ENCODE results near the gene ELF4.

The ELF4 gene

DNA sequence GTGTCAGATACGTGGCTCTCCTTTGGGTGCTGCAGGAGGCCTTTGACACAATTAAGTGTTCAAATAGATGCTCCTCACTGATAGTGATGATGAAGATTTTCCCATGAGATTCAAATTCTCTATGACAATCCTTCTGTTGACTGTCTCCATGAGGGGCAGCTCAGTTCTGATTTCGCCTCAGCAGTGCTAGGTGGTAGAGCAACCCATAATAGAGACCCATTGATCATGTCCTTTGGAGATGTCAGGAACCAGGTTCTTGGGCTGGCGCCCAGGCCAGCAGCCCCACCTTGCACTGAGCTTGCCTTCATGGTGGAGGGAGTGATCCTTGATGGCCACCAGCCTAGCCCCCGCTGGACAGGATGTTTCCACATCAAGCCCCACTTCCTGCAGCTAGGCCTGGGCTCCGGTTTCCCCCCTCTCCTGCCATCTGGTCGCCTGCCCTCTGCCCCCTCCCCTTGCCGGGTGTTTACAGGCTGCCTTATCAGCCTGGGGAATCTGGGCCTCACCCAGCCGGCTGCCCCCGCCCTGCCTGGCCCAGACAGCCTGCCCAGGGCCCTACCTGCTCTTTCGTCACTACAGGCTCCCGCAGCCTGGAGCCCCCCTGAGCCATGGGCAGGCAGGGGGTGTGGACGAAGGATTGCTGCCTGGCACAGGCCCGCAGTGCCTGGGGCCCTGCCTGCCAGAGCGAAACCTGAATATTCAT lies 12.6 kb downstream of the ELF4 start (continued):
- TF ChIP-seq ZNF211 (tag by site-specific recombination; IDR thresholded peaks at IDR 0.05; ENCODE audit: low read depth) (no peak), ZNF843 (tag by site-specific recombination; IDR thresholded peaks at IDR 0.05) (no peak), SETDB1 (IDR thresholded peaks at IDR 0.05; ENCODE audit: insufficient read length, low read length) (no peak), ZBTB44 (tag by site-specific recombination; IDR thresholded peaks at IDR 0.05) (no peak), ZNF518A (tag by site-specific recombination; conservative IDR thresholded peaks at IDR 0.05; ENCODE audit: low read depth) (no peak), ZNF629 (tag by site-specific recombination; IDR thresholded peaks at IDR 0.05) (no peak), ZIC2 (tag by site-specific recombination; IDR thresholded peaks at IDR 0.05) (peak; percentile 72), ZNF214 (tag by site-specific recombination; IDR thresholded peaks at IDR 0.05; ENCODE audit: borderline replicate concordance) (no peak), ZNF621 (tag by site-specific recombination; IDR thresholded peaks at IDR 0.05) (no peak), ZNF10 (tag by site-specific recombination; IDR thresholded peaks at IDR 0.05) (no peak), ZNF549 (tag by site-specific recombination; IDR thresholded peaks at IDR 0.05) (no peak), KLF1 (tag by site-specific recombination; IDR thresholded peaks at IDR 0.05) (peak; percentile 86), ZNF175 (tag by site-specific recombination; IDR thresholded peaks at IDR 0.05) (no peak), ZNF623 (tag by site-specific recombination; IDR thresholded peaks at IDR 0.05) (no peak), SP7 (tag by site-specific recombination; IDR thresholded peaks at IDR 0.05) (no peak), ZNF133 (tag by site-specific recombination; IDR thresholded peaks at IDR 0.05) (no peak), GLIS2 (tag by site-specific recombination; IDR thresholded peaks at IDR 0.05) (0 out of 2 replicates have a peak, but pooled peaks have one; percentile 17), ZNF18 (tag by site-specific recombination; IDR thresholded peaks at IDR 0.05) (no peak), ZBTB7A (tag by site-specific recombination; IDR thresholded peaks at IDR 0.05; ENCODE audit: low read depth) (no peak), ZNF423 (tag by site-specific recombination; IDR thresholded peaks at IDR 0.05) (no peak)
- TF ChIP-seq, protein P1, sequence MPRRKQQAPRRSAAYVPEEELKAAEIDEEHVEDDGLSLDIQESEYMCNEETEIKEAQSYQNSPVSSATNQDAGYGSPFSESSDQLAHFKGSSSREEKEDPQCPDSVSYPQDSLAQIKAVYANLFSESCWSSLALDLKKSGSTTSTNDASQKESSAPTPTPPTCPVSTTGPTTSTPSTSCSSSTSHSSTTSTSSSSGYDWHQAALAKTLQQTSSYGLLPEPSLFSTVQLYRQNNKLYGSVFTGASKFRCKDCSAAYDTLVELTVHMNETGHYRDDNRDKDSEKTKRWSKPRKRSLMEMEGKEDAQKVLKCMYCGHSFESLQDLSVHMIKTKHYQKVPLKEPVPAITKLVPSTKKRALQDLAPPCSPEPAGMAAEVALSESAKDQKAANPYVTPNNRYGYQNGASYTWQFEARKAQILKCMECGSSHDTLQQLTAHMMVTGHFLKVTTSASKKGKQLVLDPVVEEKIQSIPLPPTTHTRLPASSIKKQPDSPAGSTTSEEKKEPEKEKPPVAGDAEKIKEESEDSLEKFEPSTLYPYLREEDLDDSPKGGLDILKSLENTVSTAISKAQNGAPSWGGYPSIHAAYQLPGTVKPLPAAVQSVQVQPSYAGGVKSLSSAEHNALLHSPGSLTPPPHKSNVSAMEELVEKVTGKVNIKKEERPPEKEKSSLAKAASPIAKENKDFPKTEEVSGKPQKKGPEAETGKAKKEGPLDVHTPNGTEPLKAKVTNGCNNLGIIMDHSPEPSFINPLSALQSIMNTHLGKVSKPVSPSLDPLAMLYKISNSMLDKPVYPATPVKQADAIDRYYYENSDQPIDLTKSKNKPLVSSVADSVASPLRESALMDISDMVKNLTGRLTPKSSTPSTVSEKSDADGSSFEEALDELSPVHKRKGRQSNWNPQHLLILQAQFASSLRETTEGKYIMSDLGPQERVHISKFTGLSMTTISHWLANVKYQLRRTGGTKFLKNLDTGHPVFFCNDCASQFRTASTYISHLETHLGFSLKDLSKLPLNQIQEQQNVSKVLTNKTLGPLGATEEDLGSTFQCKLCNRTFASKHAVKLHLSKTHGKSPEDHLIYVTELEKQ (tag by site-specific recombination; IDR thresholded peaks at IDR 0.05; ENCODE audit: borderline replicate concordance), result no peak
- TF ChIP-seq, protein P2, sequence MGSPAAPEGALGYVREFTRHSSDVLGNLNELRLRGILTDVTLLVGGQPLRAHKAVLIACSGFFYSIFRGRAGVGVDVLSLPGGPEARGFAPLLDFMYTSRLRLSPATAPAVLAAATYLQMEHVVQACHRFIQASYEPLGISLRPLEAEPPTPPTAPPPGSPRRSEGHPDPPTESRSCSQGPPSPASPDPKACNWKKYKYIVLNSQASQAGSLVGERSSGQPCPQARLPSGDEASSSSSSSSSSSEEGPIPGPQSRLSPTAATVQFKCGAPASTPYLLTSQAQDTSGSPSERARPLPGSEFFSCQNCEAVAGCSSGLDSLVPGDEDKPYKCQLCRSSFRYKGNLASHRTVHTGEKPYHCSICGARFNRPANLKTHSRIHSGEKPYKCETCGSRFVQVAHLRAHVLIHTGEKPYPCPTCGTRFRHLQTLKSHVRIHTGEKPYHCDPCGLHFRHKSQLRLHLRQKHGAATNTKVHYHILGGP (tag by site-specific recombination; IDR thresholded peaks at IDR 0.05), result no peak
- TF ChIP-seq, protein P3, sequence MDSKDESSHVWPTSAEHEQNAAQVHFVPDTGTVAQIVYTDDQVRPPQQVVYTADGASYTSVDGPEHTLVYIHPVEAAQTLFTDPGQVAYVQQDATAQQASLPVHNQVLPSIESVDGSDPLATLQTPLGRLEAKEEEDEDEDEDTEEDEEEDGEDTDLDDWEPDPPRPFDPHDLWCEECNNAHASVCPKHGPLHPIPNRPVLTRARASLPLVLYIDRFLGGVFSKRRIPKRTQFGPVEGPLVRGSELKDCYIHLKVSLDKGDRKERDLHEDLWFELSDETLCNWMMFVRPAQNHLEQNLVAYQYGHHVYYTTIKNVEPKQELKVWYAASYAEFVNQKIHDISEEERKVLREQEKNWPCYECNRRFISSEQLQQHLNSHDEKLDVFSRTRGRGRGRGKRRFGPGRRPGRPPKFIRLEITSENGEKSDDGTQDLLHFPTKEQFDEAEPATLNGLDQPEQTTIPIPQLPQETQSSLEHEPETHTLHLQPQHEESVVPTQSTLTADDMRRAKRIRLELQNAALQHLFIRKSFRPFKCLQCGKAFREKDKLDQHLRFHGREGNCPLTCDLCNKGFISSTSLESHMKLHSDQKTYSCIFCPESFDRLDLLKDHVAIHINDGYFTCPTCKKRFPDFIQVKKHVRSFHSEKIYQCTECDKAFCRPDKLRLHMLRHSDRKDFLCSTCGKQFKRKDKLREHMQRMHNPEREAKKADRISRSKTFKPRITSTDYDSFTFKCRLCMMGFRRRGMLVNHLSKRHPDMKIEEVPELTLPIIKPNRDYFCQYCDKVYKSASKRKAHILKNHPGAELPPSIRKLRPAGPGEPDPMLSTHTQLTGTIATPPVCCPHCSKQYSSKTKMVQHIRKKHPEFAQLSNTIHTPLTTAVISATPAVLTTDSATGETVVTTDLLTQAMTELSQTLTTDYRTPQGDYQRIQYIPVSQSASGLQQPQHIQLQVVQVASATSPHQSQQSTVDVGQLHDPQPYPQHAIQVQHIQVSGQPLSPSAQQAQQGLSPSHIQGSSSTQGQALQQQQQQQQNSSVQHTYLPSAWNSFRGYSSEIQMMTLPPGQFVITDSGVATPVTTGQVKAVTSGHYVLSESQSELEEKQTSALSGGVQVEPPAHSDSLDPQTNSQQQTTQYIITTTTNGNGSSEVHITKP (tag by site-specific recombination; IDR thresholded peaks at IDR 0.05), result no peak
